Mesothelial cell of epicardium (in vitro differentiated cells): ENCODE results near the gene CELA1. TPM values are rescaled to one million over a fixed set of nuclear protein-coding genes. Genes with fewer than 3 reads are reported as not detected.

Source experiments
- DNase-seq, 2 experiments: peaks; one replicate each; pipeline ENCODE4 v3.0.0; 2021; ENCODE audit warnings: low spot score in 2 of 2; ENCODE audit not compliant: unreplicated experiment in 2 of 2
- H3K27ac Mint-ChIP-seq: 2 replicates; pipeline ENCODE4 v1.8.0; 2021; ENCODE audit warnings: mixed read lengths
- H3K27me3 Mint-ChIP-seq: 2 replicates; pipeline ENCODE4 v1.8.0; 2021; ENCODE audit warnings: low read depth, mixed read lengths
- H3K36me3 Mint-ChIP-seq: 2 replicates; pipeline ENCODE4 v1.8.0; 2021; ENCODE audit warnings: mixed read lengths
- H3K4me1 Mint-ChIP-seq: 2 replicates; pipeline ENCODE4 v1.8.0; 2021; ENCODE audit warnings: mixed read lengths
- H3K4me3 Mint-ChIP-seq: 2 replicates; pipeline ENCODE4 v1.8.0; 2021; ENCODE audit warnings: mild to moderate bottlenecking, moderate library complexity, mixed read lengths
- H3K9me3 Mint-ChIP-seq: 2 replicates; pipeline ENCODE4 v1.8.0; 2021; ENCODE audit warnings: mixed read lengths
- total RNA-seq: library from RNA; stranded (reverse); gene quantifications from 3 replicates; pipeline ENCODE4 v1.2.1, GENCODE V29; 2021
- TF ChIP-seq, protein P1 (sequence below): fragments of 200-600 bp; sonication (generic); IDR thresholded peaks from one replicate; pipeline ENCODE4 v1.5.0; 2021; ENCODE audit warnings: antibody characterized with exemption; ENCODE audit not compliant: unreplicated experiment

The CELA1 gene
- total RNA-seq: not detected in 3 replicates

DNA sequence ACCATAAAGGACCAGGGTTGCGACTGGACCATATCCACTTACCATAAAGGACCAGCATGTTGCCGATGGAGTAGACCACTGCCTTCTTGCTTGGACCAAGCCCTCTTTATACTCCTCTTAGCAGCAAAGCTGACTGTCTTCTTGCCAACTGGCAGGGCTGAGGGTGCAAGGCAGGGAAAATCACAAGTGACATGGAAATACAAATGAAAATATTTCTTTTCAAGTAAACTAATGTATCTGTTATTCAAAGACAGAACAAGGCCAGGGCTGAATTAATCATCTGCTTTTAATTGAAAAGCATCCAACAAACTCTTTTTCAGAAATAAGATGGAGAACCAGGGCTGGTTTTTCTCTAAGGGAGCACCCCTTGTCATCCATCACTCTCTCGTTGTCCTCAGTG, at the start of gene CELA1:
CELA1 (minus strand) TSS at position 99 of the 400 bp plus-strand sequence; CDS start at position 58, 41 bp downstream.
- Mint-ChIP-seq H3K27me3 (no peaks in the 10 kb centered on the region), H3K9me3 (no peaks in the 10 kb centered on the region), H3K4me1 (peaks cover 23% of the 10 kb centered on the region), H3K27ac (peak within 1 kb of the TSS; percentile 72), H3K36me3 (no peaks in the 10 kb centered on the region), H3K4me3 (no peak within 1 kb of the TSS)
- TF ChIP-seq, protein P1, sequence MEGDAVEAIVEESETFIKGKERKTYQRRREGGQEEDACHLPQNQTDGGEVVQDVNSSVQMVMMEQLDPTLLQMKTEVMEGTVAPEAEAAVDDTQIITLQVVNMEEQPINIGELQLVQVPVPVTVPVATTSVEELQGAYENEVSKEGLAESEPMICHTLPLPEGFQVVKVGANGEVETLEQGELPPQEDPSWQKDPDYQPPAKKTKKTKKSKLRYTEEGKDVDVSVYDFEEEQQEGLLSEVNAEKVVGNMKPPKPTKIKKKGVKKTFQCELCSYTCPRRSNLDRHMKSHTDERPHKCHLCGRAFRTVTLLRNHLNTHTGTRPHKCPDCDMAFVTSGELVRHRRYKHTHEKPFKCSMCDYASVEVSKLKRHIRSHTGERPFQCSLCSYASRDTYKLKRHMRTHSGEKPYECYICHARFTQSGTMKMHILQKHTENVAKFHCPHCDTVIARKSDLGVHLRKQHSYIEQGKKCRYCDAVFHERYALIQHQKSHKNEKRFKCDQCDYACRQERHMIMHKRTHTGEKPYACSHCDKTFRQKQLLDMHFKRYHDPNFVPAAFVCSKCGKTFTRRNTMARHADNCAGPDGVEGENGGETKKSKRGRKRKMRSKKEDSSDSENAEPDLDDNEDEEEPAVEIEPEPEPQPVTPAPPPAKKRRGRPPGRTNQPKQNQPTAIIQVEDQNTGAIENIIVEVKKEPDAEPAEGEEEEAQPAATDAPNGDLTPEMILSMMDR: no peak
- no peak for DNase-seq

DNA sequence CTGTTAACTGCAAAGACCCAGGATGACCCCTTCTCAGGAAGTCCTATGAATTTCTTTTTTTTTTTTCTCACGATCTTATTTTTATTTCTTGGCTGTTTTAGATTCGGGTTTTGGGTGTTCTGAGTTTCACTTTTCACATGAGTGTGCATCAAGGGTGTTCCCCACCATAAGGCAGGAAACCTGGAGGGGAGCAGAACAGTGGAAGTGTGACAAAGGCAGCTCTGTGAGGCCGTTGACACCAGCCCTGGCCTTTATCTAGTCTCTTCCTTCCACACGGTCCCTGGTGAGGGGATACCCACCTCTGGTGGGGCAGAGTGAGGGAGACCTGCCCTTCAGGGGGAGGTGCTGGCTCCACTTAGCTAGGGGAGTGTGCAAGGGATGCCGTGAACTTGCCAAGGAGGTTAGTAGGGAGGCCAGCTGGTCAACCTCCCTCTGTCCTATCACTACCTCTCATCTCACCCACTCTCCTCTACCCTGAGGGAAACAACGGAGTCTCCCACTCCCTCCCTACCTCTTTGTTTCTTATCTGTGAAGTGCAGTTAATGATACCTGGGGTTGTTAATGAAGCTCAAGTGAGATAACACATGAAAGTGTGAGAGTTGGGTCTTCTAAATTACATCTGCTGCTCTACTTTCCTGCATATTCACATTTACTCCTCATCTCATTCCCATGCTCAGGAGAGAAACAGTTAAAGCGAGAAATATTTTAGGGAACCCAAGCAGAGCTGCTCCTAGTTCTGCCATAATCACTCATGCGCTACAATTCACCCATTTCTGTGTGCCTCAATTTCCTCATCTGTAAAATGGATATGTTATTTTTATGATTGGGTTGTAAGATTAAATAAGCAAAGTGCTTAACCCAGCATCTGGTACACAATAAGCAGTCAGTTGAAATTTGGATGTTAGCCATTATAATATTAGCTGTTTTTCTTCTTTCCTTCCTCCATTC, 49.1 kb upstream of the CELA1 start:
- Mint-ChIP-seq H3K4me1 (peaks cover 46% of the 10 kb centered on the region), H3K36me3 (no peaks in the 10 kb centered on the region), H3K4me3 (no peak overlapping the region), H3K27ac (no peak overlapping the region), H3K9me3 (no peaks in the 10 kb centered on the region), H3K27me3 (peaks cover 29% of the 10 kb centered on the region)
- no peak for DNase-seq
- TF ChIP-seq, protein P1: no peak

DNA sequence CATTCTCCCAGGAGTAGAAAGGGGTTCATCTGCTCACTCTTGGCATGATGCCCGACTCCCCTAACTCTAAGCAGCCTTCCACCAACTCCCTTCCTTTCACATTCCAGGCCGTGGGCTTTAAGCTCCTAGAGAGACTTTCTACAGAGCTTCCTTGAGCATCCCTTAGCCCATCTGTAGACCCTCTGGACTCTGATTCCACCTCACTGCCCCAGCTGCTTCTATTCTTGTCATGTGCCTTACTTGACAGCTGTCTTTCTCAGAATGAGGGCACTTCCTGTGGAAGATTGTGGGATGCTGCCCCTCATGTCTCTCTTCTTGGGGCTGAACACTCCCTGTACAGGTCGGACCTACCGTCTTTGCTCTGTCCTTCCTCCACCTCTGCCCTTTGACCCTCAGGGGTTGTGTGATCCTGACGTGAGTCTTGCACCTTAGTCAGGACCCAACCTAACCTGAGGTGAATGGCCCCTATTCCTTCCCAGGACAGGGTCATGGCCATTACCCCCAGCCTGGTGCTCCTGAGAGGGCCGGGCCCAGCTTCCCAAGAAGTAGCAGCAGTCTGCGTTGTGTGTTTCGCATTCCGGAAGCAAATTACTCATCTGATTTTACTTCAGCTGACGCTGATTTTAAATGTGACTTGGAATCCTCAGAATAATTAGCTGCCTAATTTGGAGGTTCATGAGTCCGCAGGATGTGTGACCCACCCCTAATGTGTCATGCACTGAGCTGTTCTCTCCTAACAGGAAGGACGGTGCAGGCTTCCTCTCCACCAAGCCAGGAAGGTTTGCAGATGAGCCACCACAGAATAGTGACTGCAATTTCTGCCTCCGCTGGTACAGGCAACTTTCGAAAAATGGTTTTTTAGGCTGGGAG, 47.4 kb upstream of the CELA1 start:
- no peak overlapping the region for H3K27ac Mint-ChIP-seq
- H3K36me3 Mint-ChIP-seq: no peaks in the 10 kb centered on the region
- H3K4me3 Mint-ChIP-seq: no peak overlapping the region
- DNase-seq: no peak
- no peaks in the 10 kb centered on the region for H3K9me3 Mint-ChIP-seq
- H3K4me1 Mint-ChIP-seq: peaks cover 44% of the 10 kb centered on the region
- H3K27me3 Mint-ChIP-seq: peaks cover 31% of the 10 kb centered on the region
- TF ChIP-seq, protein P1: no peak

DNA sequence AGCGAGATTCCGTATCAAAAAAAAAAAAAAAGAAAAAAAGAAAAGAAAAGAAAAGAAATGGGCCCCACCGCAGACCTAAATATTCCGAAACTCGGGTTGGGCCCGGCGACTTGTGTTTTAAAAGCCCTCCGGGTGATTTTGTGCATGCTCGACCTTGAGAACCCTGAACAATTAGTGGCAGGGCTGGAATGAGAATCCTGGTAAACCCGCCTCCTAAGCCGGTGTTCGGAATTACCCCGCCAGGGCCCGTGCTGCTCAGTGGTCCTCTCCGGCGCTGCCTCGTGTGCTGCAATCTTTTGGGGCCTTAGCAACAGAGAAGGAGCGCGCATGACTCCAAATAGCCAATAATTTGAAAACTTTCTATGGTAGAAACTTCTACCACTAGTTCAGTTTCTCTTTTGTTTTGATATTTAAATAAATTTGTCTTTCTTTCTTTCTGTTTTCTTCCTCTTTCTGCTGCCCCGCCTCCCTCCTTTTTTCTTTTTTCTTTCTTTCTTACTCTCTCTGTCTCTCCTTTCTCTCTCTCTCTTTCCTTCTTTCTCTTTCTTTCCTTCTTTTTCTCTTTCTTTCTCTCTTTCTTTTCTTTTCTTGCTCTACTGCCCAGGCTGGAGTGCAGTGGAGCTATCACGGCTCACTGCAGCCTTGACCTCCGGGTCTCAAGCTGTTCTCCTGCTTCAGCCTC, 46.2 kb upstream of the CELA1 start:
- H3K4me3 Mint-ChIP-seq: peak overlapping the region; percentile 77
- H3K9me3 Mint-ChIP-seq: no peaks in the 10 kb centered on the region
- peaks cover 31% of the 10 kb centered on the region for H3K27me3 Mint-ChIP-seq
- peak overlapping the region; percentile 81 for H3K27ac Mint-ChIP-seq
- peaks cover 53% of the 10 kb centered on the region for H3K4me1 Mint-ChIP-seq
- DNase-seq: peak in 1 of 2 experiments; percentile 49
- H3K36me3 Mint-ChIP-seq: no peaks in the 10 kb centered on the region
- TF ChIP-seq, protein P1: no peak
